Stimulated activated naive CD8-positive, alpha-beta T cell treated with anti-CD3 and anti-CD28 coated beads, Interleukin-15, Interleukin-2, amounts not matched to agents 100 U/mL and 50 U/mL, for 24 hours (primary cell): ENCODE measurements around the gene GRK6.

ENCODE experiments used
- ATAC-seq: fragments of 150-1000 bp; cut with Tn5 transposase; one replicate; pipeline ENCODE4 v1.10.0; 2021
- DNase-seq: peaks from one replicate; pipeline ENCODE4 v3.0.0; 2021

GRK6 gene

DNA sequence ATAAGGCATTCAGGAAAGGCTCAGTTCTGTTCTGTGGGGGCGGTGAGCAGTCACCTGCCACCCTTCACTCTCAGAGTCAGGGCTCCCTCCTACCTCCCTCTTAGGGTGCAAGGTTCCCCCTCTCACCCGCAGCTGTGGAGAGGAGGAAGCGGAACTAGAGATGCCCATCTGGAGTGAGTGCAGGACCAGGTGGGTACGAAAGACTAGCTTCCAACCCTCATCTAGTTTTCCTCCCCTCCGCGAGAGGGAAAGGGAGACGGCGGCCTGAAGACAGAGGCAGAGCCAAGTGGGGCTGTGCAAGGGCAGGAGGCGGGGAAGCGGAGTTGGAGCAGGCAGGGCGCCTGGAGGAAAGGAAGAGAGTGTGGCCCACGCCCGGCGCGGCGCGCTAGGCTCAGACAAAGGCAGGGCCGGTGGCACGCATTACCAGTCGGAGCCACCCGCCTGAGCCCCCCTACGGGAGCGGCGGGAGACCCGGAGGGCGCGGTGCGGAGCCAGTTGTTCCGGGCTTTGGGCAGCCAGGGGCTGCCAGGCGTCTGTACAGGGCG is 27.4 kb downstream of the GRK6 start:
- no peak for DNase-seq
- ATAC-seq, result no peak

DNA sequence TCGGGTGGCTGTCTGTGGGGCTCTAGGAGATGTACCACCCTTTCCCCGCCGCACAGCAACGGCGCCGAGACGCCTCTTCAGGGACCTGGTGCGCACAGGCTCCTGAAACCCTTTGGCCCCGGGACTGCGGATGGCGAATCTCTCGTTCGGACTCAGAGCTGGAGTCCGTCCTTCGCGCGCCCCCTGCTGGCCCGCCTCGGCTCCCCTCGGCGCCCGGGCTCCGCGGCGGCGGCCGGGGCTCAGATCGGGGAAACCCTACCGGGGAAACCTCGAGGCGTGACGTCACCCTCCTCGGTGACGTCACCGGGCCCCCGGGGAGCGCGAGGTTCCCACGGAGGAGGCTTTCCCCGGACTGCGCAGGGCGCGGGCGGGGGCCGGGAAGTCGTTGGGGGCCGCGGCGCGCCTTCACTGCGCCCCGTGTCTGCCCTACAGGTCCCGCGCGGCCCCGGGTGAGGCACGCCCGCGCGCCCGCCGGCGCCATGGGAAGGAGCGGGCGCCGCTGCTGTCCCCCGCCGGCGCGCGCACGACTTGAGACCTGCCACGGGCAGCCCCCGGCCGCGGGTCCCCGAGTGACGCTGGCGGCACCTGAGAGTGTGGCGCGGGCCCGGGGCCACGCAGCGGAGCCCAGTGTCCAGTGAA is 28.0 kb downstream of the GRK6 start:
- ATAC-seq, result peak; percentile 55

DNA sequence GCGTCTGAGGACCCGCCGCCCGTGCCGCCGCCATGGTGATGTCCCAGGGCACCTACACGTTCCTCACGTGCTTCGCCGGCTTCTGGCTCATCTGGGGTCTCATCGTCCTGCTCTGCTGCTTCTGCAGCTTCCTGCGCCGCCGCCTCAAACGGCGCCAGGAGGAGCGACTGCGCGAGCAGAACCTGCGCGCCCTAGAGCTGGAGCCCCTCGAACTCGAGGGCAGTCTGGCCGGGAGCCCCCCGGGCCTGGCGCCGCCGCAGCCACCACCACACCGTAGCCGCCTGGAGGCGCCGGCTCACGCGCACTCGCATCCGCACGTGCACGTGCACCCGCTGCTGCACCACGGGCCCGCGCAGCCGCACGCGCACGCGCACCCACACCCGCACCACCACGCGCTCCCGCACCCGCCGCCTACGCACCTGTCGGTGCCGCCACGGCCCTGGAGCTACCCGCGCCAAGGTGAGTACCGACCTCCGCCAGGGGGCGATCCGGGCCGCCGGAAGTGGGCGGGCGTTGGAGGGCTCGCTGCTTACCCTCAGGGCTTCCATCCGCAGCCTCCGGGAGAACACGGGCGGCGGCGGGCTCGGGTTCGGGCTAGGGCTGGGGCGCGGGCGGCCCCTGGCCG is 28.7 kb downstream of the GRK6 start:
- peak; percentile 62 for ATAC-seq
- peak; percentile 96 for DNase-seq

More for the DNA sequence above, 28.0 kb downstream of the GRK6 start:
- DNase-seq, result peak; percentile 98

DNA sequence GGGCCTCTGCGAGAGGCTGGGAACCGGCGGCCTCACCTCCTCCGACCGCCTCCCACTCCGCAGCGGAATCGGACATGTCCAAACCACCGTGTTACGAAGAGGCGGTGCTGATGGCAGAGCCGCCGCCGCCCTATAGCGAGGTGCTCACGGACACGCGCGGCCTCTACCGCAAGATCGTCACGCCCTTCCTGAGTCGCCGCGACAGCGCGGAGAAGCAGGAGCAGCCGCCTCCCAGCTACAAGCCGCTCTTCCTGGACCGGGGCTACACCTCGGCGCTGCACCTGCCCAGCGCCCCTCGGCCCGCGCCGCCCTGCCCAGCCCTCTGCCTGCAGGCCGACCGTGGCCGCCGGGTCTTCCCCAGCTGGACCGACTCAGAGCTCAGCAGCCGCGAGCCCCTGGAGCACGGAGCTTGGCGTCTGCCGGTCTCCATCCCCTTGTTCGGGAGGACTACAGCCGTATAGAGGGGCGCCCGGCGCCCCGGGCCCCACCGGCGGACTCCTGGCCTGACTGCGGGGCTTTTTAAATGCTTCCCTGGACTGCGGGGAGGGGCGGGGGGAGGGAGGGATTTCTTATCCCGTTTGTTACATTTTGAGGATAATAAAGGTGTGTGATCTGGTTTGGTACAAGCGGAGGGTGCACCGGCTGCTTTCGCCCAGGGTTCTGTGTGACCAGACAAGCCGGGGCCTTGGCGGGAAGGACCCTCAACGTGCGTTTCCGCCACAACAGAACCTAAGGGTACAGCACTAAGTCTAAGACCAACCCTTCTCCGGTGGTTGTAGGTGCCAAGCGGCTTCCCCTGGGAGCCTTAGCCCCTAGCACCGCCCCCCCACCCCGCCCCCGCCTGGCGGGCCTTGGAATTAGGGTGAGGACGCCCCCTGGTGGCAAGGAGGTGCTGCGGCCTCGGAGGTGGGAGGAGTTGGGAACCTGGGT is 29.4 kb downstream of the GRK6 start:
- DNase-seq, result peak; percentile 99

DNA sequence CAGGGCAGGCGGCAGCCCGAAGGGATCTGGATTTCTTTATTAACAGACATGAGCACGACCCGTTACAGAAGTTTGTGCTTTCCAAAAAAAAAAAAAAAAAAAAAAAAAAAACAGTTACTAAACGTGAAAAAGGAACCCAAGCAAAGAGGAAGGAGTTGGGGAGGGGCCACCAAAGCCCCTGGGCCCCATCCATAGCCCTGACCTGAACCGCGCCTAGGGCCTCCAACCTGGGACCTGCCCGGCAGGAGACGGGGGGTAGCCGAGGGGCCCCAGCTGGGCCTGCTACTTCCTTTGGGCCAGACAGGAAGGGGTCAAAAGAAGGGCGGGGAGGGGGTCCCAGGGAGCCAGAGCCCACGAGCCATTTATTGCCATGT is 30.1 kb downstream of the GRK6 start:
- no peak for DNase-seq
- ATAC-seq, result no peak

More for the DNA sequence above, 29.4 kb downstream of the GRK6 start:
- peak; percentile 37 for ATAC-seq

DNA sequence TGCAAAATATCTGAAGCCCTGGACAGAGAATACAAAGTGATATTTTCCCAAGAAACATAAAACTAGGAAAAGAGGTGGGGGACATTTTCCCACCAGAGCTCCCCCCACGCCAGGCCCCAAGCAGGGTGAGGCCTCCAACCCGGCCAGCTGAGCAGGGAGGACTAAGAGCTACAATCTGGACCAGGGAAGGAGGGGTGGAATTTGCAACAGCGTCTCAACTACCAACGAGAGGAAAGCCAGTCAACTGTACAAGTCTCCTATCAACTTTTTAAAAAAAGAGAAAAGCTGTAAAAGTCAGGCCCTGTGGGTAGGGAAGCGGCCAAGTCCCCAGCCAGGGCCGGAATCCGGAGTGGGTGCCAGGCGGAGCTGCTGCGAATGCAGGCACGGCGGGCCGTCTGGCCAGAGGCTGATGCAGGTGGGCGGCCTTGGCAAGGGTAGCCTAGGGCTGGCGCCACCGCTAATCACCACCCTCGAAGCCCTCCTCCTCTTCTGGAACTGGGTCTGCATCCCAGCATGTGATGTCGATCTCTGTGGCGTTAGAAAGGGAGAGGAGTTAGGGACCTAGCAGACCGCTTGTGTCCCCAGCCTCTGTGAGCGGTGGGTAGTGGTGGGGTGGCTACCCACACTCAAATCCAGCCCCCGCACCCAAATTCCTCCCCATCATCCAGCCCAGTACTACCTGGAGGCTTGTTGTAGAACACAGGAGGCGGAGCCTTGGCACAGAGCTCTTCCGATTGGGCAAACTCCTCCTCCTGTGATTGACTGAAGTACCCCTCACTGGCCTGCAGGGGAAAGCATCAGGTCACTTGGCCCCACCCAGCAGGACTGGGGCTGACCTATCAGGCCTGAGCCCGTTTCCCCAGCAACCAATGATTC is 30.7 kb downstream of the GRK6 start:
- DNase-seq (peak; percentile 73), ATAC-seq (peak; percentile 21)

DNA sequence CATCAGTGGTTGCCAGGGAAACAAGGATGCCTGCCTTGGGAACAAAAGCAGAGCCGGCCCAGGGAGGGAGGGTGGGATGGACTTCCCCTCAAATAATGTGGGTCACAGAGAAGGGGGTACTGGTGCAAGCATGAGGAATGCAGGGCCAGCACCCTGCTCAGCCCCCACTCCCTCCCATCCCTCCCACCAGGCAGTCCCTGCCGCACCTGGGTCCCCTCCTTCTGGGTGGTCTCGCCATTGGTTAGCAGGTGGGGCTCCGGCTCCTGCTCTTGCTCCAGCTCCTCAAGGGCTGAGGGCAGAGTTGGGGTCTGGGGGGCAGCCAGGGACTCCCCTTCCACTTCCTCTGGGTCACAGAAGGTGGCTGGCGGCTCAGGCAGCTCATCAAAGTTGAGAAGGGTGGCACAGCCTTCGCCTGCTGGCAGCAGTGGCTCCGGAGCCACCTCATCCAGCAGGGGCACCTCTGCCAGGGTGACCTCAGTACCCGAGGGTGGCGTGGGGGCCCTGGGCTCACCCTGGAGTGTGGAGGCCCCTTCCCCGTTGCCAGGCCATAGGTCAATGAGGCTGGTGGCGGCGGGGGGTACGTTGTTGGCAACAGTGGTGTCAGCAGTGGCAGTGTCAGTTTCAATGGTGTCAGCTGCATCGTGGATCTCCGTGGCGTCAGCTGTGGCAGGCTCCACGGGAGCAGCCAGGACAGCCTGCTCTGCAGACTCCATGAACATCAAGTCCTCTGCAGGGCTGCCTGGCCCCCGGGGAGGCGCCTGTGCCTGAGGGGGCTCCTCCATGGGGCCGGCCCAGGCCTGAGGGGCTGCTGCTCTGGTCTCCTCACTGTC is 31.6 kb downstream of the GRK6 start:
- no peak for DNase-seq
- no peak for ATAC-seq

DNA sequence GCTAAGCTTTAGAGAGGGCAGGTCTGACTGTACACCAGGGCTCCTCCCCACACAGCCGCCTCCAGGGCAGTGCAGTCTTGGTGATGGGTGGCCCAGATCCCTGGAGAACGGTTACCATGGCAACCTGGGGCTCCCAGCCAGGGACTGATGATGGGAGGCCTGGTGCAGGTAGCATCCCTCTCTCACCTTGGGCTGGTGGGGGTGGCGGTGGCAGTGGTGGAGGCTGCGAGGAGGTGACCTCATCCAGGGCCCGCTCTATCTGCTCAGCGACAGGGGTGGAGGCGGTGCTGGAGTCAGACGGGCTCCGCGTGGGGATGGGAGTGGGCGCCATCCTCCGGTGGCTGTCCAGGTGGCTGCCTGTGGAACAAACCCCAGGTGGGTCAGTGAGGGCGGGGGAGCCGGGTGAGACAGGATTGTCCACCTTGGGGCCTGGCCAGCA is 32.5 kb downstream of the GRK6 start:
- DNase-seq (no peak), ATAC-seq (no peak)

DNA sequence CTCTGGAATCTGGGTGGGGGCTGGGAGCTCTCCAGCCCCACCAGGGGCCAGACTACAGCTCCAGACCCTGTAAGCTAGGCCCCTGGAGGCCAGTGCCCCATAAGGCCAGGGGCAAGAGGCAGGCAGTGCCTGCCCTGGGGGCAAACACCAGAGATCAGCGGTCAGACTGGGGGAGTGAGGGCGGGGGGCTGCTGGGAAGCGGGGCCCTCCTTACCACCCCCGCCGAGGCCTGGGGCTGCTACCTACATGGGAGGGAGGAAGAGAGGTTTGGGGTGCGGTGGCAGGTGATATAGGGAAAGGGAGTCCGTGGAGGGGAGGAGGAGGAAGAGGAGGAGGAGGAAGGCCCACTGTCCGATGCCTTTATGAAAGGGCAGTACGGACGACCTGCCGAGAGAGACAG is 32.9 kb downstream of the GRK6 start:
- DNase-seq, result no peak
- no peak for ATAC-seq

DNA sequence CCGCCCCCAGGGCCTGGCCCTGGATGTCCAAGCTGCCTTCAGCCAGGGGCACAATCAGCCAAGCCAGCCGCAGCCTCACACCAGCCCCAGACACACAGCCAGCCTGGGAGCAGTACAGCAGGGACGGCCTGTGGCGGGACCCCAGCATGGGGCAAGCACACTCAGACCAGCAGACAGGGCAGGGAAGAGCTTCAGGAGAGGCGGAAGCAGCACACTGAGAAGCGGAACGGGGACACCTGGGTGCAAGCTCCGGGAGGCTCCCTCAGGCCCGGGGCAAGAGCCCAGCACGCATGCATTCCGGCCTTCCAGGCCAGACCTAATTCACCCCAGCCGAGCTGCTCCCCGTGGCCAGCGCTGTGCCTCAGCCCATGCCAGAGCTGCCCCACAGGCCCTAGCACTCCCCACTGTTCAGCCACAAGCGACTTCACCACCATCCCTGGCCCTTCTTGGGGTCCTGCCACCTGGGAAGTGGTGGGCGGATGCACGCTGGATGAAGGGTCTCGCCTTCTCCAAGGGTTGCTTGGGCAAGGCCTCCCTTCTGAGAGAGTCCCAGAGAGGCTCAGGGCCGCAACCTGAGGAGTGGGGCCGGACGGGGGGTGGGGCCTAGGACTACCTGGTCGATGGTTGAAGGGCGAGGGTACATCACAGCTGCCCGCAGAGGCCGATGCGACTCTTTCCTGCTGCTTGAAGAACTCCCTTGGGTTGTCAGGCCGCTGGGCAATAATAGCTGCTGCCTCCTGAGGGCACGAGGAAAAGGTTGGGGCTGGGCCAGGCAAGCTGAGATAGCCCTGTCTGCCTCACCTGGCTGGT is 33.5 kb downstream of the GRK6 start:
- DNase-seq, result no peak
- no peak for ATAC-seq

DNA sequence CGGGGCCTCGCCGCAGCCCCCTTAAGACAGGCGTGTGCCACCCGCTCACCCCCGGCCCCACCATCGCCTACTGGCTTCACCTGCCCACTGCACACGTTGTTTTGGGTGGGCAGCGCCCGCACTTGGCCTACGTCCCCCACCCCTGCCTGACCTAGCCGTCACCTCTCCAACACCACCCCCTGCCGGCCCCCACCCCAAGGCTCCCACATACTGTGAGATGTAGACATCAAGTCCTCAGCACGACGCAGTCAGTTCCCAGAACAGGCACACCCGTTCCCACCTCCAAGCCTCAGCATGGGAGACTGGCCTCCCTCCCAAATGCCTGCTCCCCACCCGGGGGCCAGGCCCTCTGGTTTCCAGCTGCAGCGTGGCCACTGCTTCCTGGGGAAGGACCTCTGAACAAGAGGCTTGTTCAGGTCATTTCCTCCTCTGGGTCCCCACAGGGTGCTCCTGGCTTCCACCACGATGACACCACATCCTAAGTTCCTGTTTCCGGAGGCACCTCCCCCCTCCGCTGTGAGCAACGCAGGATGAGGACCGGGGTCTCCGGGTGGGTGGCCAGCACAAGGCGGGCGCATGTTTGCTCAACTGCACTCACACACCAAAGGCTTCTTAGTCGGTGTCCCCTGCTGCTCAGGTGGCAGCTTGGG is 35.7 kb downstream of the GRK6 start:
- no peak for ATAC-seq
- no peak for DNase-seq

DNA sequence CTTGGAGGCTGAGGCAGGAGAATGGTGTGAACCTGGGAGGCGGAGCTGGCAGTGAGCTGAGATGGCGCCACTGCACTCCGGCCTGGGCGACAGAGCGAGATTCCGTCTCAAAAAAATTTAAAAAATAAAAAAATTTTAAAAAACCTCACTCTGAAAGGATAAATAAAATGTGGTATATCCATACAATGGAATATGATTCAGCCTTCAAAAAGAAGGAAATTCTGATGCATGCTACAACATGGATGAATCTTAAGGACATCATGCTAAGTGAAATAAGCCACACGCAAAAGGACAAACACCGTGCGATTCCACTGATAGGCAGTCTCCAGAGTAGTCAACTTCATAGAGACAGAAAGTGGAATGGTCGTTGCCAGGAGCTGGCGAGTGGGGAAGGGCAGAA is 38.6 kb downstream of the GRK6 start:
- DNase-seq, result no peak

DNA sequence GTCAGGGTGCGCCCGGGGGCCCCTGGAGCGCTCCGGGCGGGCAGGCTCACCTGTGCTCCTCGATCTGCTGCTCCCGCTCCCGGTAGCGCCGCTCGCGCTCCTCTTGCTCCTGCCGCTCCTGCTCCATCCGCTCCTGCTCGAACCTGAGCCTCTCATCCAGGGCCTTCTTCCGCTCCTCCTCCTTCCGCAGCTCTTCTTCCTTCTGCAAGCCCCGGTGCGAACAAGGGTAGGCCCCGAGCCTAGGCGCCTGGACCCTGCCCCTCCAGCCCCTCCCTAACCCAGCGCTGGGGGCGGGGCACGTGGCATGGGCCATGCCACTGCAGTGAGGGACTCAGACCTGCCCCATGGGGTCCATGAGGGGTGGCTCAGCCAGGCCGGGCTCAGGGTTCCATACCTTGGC is 40.4 kb downstream of the GRK6 start:
- DNase-seq, result no peak
- no peak for ATAC-seq

More for the DNA sequence above, 38.6 kb downstream of the GRK6 start:
- no peak for ATAC-seq

DNA sequence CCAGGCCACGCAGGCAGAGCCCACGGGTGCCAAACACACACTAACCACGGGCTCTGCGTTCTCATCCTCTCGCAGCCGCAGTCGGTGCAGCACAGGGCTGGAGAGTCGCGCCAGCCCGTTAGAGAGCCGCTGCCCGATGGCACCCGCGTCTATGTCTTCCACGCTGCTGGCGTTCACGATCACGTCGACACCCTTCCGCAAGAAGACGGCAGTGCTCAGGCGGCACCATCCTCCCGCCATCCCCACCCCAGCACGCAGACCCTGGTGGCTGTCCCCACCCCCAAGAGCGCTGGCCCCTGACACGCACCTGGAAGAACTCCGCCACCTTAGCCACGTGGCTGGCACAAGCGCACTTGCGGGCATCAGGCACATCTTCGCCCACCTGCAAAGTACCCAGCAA is 41.0 kb downstream of the GRK6 start:
- ATAC-seq, result no peak

DNA sequence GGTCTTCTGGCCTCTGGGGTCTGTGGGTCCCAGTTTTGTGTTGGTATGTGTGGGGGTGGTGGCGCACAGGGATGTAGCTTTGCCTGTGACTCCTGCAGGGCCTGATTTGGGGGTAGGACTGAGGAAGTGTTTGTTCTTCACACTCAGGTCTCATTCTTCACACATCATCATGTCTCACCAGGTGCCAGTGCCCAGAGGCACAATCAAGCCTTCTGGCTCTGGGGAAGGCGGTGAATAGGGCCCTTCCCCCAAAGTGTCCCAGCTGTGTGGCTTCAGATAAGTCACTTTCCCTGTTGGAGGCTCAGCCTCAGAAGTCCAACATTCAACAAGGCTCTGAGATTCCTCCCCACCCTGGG is 41.8 kb downstream of the GRK6 start:
- ATAC-seq (no peak), DNase-seq (no peak)

More for the DNA sequence above, 41.0 kb downstream of the GRK6 start:
- DNase-seq, result no peak

DNA sequence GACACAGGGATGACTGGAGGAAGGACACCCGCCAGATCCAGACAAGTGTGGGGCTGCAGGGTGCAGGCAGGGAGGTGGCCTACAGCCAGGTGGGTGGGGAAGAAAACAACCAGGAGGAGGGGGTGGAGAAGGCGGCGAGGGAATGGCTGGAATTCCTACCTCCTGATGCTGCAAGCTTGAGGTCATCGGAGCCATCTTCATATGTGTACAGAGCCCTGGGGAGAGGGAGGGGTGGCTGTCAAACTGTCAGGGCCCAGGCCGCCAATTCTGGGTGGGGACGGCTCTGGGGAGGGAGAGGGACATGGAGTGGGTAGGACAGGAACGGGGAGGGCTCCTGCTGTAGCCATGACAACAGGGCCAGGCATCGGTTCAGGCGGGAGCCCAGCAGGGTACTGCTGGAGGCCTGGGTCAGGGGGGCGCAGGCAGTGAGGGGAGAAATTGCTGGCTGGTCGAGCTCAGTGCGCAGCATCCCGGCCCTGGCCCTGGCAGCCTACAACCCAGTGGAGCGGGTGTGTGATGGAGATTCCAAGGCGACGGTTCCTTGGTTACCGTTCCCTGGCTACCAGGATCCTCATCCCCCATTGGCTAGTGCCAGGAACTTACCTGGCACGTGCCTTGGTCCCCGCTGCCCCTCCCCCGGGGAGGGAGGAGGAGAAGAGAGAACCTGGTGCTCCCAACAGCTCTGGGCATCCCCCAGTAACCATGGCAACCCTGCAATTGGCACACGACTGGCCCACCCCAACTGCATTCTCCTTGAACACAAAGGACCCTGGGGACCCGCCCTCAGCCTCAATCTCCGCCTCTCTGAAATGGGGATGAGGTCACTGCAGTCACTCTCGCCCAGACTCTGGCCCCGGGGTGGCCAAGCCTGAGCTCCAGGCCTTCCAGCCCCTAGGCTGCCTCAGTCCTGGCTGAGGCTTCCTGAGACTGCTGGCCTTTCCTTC is 42.5 kb downstream of the GRK6 start:
- no peak for DNase-seq
- ATAC-seq, result no peak

DNA sequence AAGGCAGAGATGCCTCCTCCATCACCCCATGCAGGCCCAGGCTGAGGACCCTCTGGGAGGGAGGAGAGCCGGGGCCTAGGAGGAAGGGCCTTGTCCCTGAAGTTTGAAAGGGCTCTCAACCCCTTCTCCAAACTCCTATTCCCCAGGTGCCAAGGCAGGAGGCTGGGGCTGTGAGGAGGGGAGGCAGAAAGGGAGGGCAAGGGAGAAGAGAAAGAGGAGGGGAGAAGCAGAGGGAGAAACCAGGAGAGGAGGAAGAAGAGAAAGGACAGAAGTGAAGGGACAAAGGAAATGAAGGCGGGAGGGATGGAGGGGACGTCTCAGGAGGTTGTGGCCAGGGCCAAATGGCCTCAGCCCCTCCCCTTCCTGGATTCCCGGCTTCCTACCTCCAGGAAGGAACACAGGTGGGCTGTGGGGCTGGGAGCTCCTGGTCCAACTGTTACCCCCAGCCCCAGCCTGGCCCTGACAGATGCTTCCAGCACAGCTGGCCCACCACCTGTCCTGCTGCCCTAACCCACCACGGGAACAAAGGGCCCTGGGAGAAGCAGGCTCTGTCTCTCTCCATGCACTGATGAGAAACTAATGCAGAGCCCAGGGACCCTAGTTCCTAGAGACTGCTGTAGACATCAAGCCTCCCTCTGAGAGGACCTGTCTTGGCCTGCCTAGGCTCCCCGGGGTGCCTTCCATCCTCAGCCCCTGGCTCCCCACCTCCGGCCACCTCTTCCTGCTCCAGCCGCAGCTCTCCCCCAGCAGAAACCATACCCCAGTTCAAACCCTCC is 43.5 kb downstream of the GRK6 start:
- DNase-seq (no peak), ATAC-seq (no peak)
